Measurements from ENCODE around the gene SLC29A2. TPM values are rescaled to one million over a fixed set of nuclear protein-coding genes. Genes with fewer than 3 reads are reported as not detected.
A peak's percentile ranks its signal among the peaks of the same experiment; 100 is the strongest.

The SLC29A2 gene
- polyA plus RNA-seq, 1 donor, result 32.1 TPM

DNA sequence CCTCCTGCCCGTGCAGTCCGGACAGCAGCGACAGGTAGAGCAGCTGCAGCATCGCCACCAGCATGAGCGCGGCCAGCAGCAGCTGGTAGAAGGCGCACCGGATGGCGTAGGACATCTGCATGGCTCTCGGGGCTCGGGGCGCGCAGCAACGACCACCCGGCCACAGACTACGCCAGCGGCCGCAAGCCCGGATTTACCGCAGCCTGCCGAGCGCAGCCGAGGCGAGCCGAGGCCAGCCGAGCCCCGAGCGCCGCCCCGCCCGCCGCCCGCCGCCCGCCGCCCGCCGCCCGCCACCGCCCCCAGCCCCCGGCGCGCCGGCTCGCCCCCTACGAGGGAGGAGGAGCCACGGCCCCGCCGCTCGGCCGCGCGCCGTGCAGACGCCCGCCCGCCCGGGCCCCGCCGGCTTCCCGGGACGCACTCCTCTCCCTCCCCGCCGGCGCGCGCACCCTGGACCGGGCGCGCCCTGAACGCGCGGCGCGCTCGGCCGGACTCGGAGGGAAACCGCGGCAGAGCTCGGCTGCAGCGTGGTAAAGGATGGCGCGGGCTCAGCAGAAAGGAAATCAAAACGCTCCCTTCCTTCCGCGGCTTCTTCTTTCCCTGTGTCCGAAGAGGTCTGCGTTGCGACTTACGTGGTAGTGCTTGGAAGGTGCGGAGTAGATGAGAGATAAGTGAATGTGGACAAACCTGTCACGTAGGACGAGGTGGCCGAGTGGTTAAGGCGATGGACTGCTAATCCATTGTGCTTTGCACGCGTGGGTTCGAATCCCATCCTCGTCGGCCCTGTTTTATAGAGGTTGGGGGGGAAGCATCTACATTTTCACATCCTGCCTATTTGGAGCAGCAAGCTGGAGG, 23.9 kb downstream of the SLC29A2 start, which contains the start of gene B4GAT1:
B4GAT1 (minus strand) TSS at position 205 of the 852 bp plus-strand sequence; CDS start at position 121, 84 bp downstream.
- peak; percentile 86 for DNase-seq (ENCODE audit: low read depth)

DNA sequence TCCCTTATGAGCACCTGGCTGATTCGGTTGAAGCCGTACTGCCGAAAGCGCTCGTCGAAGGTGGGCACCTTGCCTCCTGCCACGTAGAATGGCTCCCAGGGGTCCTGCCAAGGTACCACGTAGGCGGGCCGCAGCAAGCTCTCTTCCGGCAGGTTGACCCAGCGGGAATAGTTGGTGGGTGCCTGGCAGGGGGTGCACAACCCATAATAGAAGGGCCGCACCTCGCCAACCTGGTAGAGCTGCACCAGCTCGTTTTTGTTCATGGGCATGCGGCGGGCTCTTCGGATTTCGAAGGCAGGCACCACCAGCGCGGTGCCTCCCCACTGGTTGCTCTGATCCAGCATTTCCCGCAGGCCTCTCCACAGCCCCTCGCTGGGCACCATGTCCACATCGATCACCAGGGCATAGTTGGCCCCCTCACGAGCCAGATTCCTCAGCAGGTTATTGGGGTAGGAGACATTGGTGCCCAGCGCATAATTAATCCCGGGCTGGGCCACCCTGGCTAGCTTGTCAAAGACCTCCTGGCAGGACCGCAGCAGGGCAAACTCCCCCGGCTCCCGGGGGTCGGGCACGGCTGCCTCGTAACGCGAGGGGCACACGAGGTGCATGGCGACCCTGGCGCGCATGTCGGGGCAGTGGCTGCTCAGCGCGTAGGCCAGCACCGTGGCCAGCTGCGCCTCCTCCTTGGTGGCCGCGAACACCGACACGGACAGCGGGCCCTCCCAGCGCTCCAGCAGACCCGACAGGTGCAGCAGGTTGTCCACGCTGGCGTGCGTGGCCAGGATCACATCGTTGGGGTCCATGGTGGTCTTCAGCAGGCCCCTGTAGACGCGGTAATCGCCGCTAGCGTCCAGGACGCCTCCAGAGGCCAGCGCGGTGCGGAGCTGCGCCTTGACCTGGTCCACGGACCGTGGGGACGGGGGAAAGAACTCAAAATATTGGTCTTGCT, 24.8 kb downstream of the SLC29A2 start:
- DNase-seq (ENCODE audit: low read depth), result no peak

DNA sequence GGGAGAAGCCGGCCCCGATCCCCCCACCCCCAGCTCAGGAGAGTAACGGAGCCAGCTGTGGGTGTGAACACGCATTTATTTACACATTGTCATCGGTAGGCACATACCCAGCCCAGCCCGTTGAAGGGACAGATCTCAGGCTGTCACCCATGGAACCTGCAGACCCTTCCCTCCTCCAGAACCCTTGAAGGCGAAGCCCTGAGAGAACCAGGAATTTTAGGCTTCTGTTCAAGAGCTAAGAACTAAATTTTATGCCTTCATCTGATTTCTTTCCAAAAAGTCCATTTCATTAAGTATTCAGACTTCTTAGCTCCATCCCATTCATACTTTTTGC, 26.3 kb downstream of the SLC29A2 start:
- DNase-seq (ENCODE audit: low read depth), result no peak

DNA sequence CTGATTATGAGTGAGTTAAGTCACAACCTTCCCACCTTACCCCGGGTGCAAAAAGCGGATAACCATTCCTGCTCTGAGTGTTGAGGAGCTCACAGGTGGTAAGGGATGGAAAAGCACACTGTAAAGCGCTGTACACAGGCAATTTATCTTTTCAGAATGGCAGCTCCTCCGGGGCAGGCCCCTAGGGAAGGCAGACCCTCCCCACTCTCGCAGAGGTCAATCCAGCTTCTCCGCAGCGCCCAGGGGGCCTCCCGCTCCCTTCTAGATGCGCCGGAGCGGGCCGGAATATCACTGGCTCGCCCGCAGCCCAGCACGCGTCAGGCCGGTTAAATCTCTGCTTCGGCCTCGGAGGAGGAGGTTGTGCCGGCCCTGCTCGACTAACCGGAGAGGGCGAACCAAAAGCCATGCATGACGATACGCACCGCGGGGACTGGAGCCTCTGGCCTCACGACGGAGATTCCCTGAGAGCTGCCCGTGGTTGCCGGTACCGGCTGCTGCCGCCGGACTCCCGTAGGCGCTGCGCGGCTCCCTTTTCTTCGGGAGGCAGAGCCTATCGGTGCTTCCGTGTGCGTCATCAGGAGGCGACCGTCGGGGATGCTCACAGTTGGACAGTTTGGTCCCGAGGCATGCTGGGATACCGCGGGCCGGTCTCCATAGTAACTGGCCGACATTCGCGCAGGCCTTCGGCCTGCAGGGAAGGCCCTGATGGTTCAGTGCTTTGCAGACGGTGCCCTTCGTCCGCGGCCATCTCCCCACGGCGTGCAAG, 26.8 kb downstream of the SLC29A2 start, which contains the start of gene BRMS1:
BRMS1 (minus strand) TSS at position 555 of the 766 bp plus-strand sequence. CDS start 2,870 bp downstream, outside the sequence.
- peak; percentile 95 for DNase-seq (ENCODE audit: low read depth)

DNA sequence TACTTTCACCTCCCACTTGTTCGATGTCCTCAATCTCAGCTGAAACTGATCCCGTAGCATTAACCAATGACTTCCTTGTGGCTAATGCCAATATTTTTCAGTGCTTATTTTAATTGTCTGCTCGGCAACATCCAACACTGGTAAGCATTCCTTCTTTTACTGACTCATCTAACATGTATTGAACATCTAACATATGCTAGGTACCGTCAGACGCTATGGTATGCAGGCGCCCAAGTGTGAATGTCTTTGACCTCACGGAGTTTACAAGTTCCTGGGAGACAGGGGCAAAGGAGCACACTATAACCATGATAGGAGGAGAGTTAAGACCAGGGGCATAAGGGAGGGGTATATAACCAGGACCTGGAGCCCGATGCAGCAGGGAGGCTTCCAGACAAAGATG, 28.4 kb downstream of the SLC29A2 start:
- no peak for DNase-seq (ENCODE audit: low read depth)

DNA sequence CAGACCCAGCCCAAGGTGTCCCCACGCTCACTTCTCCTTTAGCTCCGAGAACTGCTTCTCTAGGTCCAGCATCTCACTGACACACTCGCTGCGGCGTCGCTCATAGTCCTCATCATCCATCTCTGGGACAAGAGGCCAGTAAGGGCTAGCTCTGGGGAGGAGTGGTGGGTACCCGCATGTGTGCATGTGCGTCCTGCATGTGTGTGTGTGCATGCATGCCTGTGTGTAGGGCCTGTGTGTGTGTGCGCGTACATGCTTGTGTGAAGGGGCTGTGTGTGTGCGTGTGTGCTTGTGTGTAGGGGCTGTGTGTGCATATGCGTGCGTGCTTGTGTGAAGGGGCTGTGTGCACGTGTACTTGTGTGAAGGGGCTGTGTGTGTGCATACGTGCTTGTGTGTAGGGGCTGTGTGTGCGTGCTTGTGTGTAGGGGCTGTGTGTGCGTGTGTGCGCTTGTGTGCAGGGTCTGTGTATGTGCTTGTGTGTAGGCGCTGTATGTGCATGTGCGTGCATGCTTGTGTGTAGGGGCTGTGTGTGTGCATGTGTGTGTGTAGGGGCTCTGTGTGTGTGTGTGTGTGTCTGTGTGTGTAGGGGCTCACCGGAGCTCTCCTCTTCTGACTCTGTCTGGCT, 29.9 kb downstream of the SLC29A2 start:
- no peak for DNase-seq (ENCODE audit: low read depth)

DNA sequence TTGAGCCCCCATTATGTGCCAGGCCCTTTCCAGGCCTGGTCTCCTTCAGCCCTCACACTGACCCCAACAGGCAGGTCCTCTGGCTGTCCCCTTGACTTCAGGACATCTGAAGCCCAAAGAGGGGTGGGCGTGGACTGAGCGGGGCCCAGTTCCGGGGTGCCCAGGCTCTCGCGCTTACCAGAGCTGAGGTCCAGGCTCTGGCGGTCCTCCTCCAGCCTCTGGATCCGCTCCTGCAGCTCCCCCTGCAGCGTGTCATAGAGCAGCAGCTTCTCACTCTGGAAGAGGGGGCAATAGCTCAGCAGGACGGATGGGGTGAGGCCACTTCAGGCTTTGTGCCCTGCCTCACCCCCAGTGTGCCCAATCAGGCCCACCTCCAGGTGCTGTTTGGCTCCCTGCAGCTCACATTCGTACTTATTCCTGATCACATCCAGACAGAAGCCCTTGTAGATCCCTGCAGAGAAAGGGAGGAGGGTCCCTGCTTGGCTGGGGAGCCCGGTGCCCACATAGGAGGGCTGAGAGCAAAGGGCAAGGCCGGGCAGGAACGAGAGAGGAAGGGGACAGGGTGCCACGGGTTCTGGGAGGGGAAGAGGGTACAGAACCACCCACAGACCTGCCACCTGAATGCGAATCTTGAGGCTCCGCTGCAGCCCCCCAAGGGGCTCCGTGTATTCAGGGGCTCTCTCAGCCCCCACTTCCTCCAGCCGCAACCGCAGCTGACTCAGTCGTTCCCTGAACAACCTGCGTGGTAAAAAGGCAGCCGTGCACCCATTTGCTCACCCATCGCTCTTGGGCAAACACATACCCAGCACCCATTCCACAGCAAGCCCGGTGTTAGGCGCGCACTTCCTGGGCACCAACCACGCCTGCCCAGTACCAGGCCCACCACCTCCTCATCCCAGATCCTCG, 30.7 kb downstream of the SLC29A2 start:
- no peak for DNase-seq (ENCODE audit: low read depth)

DNA sequence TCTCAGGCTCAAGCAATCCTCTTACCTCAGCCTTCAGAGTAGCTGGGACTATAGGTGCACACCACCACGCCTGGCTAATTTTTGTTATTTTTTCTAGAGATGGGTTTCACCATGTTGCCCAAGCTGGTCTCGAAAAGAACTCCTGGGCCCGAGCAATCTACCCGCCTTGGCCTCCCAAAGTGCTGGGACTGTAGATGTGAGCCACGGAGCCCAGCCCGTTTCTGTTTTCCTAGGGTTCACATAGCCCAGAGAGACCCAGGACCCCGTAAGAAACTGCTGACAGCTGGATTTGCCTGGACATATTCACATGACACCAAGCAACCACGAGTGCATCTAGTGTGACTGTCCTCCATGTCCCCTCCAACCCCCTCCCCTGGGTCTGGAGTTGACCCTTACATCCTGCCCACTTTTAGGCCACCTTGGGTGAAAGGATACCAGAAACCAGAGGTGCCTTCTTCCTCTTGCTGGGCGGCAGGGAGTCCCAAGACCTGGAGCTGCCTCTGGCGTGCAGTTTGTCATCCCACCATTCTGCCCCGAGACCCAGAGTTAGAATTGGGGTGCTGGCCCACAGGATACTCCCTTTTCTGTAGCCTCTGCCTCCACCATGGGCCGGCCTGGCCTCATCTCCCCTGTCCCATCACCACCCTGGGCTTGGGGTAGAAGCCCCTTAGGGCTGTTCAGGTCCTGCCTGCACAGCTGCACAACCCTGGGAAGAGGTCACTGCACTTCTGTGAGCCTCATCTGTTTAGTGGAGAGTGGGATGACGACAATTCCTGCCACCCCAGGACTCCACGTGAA, 31.7 kb downstream of the SLC29A2 start:
- no peak for DNase-seq (ENCODE audit: low read depth)

DNA sequence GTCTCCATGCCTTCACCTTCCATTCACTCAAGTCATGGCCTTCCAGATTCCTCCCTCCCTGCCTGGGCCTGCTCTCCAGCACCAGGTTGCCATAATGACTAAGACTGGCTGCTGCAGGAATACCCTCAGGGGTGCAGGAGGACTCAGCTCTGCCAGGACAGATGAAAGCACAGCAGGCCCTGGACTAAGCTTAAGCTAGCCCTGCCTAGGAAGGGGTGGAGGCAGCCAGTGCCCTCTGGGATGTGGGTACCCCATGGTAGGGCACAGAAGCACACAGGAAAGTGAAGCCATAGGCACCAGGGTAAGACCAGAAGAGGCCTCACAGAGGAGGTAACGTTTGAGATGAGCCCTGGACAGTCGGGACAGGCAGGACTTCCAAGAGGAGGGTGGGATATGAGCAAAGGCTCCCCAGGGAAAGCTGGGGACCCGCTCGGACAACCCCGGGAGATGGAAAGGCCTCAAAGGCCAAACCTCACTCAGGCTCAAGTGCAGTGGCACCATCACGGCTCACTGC, 32.3 kb downstream of the SLC29A2 start:
- no peak for DNase-seq (ENCODE audit: low read depth)

DNA sequence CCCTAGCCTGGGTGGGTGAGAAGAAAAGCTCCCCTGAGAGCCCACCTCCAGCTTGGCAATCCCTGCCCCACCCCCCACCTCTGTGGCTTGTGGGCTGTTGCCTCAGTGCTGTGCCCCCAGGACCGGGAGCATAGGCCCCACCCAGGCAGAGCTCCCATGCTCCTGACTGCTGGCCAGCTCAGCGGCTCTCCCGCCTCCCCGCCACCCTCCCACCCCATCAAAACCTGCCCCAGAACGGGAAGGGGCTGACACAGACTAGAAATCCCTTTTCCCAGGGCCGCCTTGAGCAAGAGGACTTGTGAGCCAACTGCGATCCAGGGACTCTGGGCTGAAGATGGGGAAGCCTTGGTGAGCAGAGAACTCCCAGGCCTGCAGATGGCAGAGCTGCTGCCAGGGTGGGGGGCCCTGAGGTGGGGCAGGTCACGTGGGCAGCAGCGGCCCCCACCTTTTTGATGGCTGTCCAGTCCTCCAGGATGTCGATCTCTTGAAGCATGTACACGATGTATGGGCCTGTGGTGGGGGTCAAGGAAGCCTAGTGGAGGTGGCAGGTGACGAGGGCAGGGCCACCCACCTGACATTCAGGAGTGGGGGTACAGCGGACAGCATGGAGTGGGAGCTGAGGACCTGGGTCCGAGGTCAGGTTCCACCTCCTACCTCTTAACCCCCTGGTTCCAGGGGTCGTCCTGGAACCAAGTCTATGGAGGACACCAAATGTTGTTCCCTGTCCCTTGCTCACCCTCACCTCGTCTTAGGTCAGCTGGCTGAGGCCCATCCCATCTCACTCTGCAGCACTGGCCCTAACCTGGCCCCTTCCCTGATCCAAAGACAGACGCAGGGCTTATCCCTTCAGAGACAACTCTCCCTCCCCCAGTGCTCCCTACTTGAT, 33.0 kb downstream of the SLC29A2 start:
- DNase-seq (ENCODE audit: low read depth), result no peak

DNA sequence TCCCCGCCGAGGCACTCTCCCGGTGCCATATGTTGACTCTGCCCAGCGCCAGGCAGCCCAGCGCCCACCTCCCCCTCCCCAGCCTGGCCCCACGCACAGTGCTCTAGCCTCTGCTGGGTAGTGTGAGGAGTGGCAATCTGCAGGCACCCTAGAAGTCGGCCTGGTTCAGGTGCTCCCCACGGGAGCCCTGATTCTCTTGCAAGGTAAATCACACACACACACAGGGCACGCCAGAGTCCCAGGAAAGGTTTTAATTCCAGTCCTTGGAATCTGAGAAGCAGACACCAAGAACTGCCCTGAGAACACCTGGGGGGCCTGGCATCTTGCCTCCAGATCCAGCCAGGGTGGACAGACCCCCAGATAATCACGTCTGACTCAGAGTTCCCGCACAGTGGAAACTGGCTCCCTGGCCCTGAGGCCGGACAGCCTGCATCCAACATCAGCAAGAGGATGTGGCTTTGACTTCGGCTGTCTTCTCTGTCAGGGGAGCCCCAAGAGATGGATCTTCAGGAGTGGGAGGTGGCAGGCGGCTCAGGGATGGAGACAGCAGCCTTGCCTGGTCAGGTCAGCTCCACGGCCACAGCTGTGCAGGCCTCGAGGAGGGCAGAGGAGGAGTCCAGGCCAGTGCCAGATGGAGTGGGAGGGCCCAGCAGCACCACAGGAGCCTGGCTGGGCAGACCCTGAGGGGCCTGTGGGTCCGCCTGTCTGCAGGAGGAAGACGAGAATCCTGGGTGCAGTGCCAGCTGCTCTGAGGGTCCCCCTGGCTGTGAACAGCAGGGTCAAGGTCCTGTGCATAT, 34.3 kb downstream of the SLC29A2 start:
- no peak for DNase-seq (ENCODE audit: low read depth)

DNA sequence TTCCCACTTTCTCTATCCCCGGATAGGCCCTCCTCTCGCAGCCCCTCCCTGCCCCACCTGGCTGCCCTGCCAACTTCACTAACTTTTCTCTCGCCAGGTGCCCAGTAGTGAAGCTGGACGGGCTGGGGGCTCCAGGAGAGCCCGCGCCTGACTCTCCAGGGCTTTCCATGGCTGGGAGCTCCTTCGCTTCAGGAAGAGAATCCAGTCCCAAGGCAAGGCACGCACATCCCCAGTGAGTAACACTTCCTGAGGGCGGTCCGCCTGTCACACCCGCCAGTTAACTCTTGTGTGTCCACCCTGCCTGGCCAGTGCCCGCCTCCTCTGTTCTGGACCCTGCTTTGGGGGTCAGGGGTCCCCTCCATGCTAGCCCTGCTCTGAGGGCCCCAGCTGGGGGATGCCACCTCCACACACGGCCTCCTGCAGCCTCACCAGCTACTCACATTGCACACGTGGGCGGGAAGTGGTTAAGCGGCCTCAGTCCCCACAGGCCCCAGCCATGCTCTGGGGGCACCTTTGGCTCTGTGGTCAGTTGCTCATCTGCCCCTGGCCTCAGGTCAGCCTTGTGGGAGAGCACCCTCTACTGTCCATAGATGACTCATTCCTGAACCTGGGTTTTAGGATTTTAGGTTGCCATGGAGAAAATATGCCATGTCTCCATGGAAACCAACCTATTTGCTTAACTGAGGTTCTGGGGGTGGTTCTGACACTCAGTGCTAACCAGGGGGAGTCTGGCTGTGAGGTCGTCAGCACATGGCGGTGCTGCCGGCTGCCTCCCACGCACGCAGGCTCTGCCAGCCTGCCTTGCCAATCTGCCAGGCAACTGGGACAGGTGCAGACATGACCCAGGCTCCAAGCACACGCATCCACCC, 35.1 kb downstream of the SLC29A2 start, which contains the start of gene RIN1:
RIN1 (minus strand) TSS at position 201 of the 869 bp plus-strand sequence; CDS start at position 169, 32 bp downstream.
- DNase-seq (ENCODE audit: low read depth), result no peak

DNA sequence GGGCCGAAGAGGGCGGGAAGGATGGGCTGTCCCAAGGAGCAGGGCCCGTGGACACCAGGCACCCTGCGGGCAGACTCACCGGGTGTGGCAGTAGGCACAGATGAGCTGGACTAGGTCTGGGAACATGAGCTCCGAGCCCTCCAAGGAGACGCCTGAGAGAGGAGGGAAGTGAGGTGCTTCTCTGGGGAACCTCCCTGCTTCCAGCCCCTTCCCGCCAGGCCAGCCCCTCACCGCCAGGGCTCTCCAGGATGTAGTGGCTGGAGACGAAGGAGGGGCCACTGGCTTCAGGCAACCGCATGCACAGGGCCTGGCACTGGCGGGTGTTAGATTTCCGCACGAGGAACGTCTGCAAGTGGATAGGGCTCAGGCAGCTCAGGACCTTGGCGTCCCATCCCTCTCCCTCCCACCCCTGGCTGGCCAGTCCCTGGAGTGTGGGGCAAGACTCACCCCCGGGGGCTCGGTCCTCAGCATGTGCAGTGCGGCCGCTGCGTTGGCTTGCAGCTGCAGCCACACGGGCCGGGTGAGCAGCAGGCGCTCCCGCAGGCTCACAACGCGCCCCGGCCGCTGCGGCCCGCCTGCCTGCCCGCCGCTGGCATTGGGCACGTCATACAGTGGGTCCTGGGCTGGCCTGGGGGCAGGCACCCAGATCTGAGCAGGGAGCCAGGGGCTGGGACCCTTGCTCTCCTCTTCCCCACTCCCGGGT, 35.9 kb downstream of the SLC29A2 start:
- no peak for DNase-seq (ENCODE audit: low read depth)

DNA sequence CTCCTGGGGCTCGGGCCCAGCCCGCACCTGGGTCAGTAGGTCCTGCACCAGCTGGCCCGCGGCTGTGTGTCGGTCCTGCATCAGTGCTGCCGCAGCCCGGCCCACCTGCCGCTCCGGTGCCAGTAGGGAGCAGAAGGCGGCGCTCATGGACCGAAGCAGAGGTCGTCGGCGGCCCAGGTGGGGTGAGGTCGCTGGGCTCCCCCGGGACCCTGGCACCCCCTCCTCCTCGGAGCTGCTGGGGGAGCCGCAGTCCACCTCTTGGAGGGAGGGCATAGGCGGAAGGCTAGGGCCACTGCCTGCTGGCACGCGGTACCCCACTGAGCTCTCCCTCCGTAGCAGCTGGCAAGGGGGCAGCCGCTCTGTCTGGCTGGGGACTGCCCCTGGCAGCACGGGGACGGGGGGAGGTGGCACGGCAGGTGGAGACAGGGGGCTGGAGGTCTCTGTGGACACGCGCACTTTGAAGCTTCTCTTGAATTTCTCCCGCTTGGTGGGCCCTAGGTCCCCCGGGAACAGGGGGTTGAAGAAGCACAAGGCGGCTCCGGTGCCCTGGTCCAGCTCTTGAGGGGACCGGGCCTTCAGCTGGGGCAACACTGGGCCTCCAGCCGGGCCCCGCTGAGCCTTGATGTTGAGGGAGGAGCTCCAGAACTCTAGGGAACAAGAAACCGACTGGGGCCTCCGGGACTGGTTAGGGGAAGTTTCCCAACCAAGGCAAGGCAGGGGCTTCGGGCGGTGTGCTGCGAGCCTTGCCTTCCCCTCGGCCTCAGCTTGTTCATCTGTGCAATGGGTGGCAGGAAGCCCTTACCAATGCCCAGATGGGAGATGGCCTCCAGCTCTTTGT, 36.7 kb downstream of the SLC29A2 start:
- DNase-seq (ENCODE audit: low read depth), result no peak
